GM06990 (cell line): ENCODE results near the gene KAT6B.
A peak's percentile ranks its signal among the peaks of the same experiment; 100 is the strongest.
"Not testable (repeated sequence)": the region's sequence is repeated elsewhere in the genome, so short reads cannot be mapped to it uniquely, and the experiment has no call there.

Experiments
- DNase-seq: peaks from one replicate; pipeline ENCODE4 v3.0.0-alpha.2; 2011; ENCODE audit not compliant: insufficient read length; ENCODE audit errors: extremely low read depth
- H3K27me3 ChIP-seq: replicated peaks from 2 replicates; pipeline ENCODE4 v1.6.0; 2011; ENCODE audit warnings: low read length; ENCODE audit not compliant: control insufficient read depth, insufficient read depth
- H3K36me3 ChIP-seq: 2 replicates; pipeline ENCODE4 v1.5.1; 2011; ENCODE audit warnings: low read length; ENCODE audit not compliant: control insufficient read depth, insufficient read depth
- H3K4me3 ChIP-seq: replicated peaks from 2 replicates; pipeline ENCODE4 v1.5.1; 2011; ENCODE audit warnings: low read depth, mild to moderate bottlenecking, control low read depth, low read length
- TF ChIP-seq, protein P1 (sequence below): IDR thresholded peaks from 2 replicates; pipeline ENCODE4 v1.5.1; 2011; ENCODE audit warnings: low read length, control low read depth, mild to moderate bottlenecking, inconsistent platforms; ENCODE audit not compliant: insufficient read depth, poor library complexity, severe bottlenecking

The KAT6B gene

DNA sequence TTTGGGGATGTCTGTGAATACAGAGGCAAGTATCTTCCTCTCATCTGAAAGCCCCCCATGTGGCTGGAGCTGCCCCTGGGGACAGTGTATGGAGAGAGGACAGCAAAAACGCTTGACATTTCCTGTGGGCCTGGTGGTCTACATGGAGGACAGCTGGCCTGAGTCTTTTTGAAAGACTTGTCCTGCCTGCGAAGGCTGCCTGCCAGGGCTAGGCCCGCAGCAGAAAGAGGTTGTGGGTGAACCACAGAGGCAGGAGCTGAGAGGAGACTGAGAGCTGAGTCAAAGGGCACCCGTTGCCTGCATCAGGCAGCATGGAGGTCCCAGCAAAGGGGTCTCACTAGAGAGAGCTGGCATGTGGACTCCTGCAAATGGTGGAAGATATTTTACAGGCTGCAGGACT lies 66.4 kb downstream of the KAT6B start:
- no peak overlapping the region for H3K4me3 ChIP-seq
- H3K36me3 ChIP-seq = no peaks in the 10 kb centered on the region
- no peaks in the 10 kb centered on the region for H3K27me3 ChIP-seq
- TF ChIP-seq, protein P1, sequence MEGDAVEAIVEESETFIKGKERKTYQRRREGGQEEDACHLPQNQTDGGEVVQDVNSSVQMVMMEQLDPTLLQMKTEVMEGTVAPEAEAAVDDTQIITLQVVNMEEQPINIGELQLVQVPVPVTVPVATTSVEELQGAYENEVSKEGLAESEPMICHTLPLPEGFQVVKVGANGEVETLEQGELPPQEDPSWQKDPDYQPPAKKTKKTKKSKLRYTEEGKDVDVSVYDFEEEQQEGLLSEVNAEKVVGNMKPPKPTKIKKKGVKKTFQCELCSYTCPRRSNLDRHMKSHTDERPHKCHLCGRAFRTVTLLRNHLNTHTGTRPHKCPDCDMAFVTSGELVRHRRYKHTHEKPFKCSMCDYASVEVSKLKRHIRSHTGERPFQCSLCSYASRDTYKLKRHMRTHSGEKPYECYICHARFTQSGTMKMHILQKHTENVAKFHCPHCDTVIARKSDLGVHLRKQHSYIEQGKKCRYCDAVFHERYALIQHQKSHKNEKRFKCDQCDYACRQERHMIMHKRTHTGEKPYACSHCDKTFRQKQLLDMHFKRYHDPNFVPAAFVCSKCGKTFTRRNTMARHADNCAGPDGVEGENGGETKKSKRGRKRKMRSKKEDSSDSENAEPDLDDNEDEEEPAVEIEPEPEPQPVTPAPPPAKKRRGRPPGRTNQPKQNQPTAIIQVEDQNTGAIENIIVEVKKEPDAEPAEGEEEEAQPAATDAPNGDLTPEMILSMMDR = no peak
- DNase-seq = no peak

DNA sequence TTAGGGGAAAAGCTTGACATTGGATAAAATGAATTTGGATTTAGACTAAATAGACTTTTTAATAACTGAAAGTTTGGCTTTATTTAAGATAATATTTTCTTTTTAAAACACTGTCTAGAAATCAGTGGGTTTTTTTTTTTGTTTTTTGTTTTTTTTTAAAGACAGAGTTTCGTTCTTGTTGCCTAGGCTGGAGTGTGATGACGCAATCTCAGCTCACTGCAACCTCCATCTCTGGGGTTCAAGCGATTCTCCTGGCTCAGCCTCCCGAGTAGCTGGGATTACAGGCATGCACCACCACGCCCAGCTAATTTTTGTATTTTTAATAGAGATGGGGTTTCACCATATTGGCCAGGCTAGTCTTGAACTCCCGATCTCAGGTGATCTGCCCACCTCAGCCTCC lies 66.9 kb downstream of the KAT6B start:
- not testable (repeated sequence) for H3K36me3 ChIP-seq, H3K4me3 ChIP-seq, H3K27me3 ChIP-seq, DNase-seq

DNA sequence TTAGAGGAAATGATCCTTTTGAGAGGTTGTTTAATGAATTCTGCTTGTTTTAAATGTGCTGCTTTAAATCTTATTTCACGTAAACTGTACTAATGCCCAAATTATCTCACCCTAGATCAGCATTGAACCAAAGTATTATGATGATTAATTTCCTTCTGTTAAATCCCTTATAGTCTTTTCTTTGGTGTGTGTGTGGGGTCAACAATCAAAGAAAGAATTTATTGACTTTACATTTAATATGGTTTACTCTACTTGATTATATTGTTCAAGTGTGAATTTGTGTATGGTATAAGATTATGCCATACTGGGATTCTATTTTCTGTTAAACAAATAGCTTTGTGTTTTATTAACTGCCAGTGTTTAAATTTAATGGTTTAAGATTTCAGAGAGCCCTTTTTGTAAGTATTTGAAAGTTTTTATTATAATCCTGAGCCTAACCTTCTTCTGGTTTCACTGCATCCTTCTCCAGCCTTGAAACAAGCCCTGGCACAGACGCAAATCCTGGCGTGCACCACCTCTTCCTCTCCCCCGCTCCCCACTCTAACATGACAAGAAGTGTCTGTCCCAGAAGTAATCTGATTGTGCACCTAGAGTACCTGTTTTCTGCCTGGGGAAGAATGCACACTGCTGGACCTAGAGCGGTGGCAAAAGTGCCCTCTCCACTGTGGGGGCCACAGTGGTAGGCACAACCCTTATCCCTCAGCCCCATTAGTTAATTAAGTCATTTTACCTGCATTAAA lies 70.6 kb downstream of the KAT6B start:
- DNase-seq = no peak
- H3K27me3 ChIP-seq = no peaks in the 10 kb centered on the region
- TF ChIP-seq, protein P1 = no peak
- H3K4me3 ChIP-seq = no peak overlapping the region
- H3K36me3 ChIP-seq = no peaks in the 10 kb centered on the region

DNA sequence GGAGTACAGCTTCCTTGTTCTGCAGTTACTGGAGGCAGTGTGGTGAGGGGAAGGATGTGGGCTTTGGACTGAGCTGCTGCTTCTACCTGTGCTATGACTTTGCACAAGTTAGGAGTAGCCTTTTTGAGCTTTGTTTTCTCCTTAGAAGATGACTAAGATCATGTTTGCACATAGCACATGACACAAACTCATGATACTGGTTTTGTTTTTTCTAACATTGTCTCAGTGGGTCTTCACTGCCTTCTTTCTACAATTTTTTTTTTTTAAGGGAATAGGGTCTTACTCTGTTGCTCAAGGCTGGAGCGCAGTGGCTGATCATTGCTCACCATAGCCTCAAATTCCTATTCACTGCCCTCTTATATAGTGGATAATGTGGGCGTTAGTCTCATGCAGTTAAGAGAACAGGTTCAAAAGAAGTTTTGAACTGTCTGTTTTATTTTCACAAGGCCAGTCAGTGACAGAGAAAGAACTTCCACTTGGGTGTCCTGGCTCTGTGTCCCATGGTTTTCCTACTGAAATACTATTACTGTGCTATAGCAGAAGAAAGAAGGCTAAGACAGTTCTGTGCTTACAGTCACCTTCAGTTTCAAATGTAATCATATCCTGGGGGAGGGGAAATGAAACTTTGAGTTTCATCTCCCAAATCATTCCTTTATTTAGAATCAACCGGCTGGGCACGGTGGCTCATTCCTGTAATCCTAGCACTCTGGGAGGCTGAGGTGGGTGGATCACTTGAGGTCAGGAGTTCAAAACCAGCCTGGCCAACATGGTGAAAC lies 72.0 kb downstream of the KAT6B start:
- peak; percentile 43 for DNase-seq
- TF ChIP-seq, protein P1 = no peak
- no peaks in the 10 kb centered on the region for H3K36me3 ChIP-seq
- no peaks in the 10 kb centered on the region for H3K27me3 ChIP-seq
- no peak overlapping the region for H3K4me3 ChIP-seq

DNA sequence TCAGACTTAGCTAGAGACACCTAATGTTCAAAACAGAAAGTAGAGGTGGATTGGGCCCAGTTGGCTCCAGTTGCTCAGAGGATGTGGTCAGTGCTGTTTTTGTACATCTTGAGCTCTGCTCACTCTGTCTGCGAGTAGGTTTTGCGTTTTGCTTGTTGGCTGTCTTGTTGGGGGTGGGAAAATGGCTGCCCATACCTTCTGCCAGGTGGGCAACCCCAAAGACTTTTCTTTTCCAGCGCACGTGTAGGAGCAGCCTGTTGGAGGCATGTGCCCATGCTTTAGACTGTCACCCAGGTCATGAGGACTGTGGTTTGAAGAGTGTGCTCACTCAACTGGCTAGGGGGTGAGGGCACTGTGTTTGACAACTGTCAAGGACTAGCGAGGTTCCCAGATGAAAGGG lies 73.9 kb downstream of the KAT6B start:
- TF ChIP-seq, protein P1 = no peak
- Histone ChIP-seq H3K27me3 (no peaks in the 10 kb centered on the region), H3K4me3 (no peak overlapping the region), H3K36me3 (no peaks in the 10 kb centered on the region)
- DNase-seq = peak; percentile 56

DNA sequence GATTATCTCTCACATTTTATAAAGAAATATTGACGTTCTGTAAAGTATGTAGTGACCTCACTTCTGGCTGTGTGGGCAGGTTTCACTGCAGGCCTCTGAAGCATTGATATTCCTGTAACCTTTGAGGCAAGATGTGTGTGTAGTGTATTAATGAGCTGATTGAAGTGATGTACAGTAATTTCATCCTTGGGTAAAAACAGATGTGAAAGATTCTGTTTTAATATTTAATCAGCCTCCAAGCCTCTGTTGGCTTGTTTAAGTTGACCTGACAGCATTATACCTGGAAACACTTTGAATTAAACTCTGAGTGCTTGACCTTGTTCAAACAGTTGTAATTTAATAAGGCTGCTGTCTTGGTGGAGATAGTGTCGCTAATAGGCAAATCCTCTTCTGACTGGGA lies 74.9 kb downstream of the KAT6B start:
- Histone ChIP-seq H3K27me3 (no peaks in the 10 kb centered on the region), H3K36me3 (no peaks in the 10 kb centered on the region), H3K4me3 (no peak overlapping the region)
- TF ChIP-seq, protein P1 = no peak
- DNase-seq = no peak
